ENCODE data around the gene SNCAIP.

- TF ChIP-seq, protein P1, sequence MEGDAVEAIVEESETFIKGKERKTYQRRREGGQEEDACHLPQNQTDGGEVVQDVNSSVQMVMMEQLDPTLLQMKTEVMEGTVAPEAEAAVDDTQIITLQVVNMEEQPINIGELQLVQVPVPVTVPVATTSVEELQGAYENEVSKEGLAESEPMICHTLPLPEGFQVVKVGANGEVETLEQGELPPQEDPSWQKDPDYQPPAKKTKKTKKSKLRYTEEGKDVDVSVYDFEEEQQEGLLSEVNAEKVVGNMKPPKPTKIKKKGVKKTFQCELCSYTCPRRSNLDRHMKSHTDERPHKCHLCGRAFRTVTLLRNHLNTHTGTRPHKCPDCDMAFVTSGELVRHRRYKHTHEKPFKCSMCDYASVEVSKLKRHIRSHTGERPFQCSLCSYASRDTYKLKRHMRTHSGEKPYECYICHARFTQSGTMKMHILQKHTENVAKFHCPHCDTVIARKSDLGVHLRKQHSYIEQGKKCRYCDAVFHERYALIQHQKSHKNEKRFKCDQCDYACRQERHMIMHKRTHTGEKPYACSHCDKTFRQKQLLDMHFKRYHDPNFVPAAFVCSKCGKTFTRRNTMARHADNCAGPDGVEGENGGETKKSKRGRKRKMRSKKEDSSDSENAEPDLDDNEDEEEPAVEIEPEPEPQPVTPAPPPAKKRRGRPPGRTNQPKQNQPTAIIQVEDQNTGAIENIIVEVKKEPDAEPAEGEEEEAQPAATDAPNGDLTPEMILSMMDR (IDR thresholded peaks at IDR 0.05), result no peak
- no peak for TF ChIP-seq POLR2A (IDR thresholded peaks at IDR 0.05)
Observed at GRCh38 chr5:122333564-122333963, 21.5 kb downstream of the SNCAIP start.
